HEK293T (cell line): ENCODE data around the gene ENDOD1.
"Not testable (repeated sequence)": the region's sequence is repeated elsewhere in the genome, so short reads cannot be mapped to it uniquely, and the experiment has no call there.

Source experiments
- ARNT ChIP-seq: fragments of 450-650 bp; IDR thresholded peaks from 2 replicates; pipeline ENCODE4 v1.6.1; 2017; ENCODE audit warnings: mild to moderate bottlenecking
- BHLHE40 ChIP-seq: fragments of 450-650 bp; IDR thresholded peaks from 2 replicates; pipeline ENCODE4 v1.6.1; 2016; ENCODE audit warnings: mild to moderate bottlenecking, moderate library complexity, borderline replicate concordance
- CTBP1 ChIP-seq: fragments of 450-650 bp; IDR thresholded peaks from 2 replicates; pipeline ENCODE4 v1.6.1; 2016; ENCODE audit warnings: borderline replicate concordance
- ELF4 ChIP-seq: fragments of 450-650 bp; IDR thresholded peaks from 2 replicates; pipeline ENCODE4 v1.6.1; 2017; ENCODE audit warnings: antibody characterized with exemption
- FOXA1 ChIP-seq: fragments of 450-650 bp; IDR thresholded peaks from 2 replicates; pipeline ENCODE4 v1.6.1; 2016; ENCODE audit warnings: mild to moderate bottlenecking
- FOXK2 ChIP-seq: fragments of 450-650 bp; IDR thresholded peaks from 2 replicates; pipeline ENCODE4 v1.6.1; 2016; ENCODE audit warnings: mild to moderate bottlenecking
- HDGF ChIP-seq: fragments of 450-650 bp; IDR thresholded peaks from 2 replicates; pipeline ENCODE4 v1.6.1; 2017; ENCODE audit warnings: antibody characterized with exemption, borderline replicate concordance
- L3MBTL2 ChIP-seq: fragments of 450-650 bp; conservative IDR thresholded peaks from 2 replicates; pipeline ENCODE4 v1.6.1; 2016; ENCODE audit warnings: mild to moderate bottlenecking
- NFRKB ChIP-seq: fragments of 450-650 bp; IDR thresholded peaks from 2 replicates; pipeline ENCODE4 v1.6.1; 2016; ENCODE audit warnings: mild to moderate bottlenecking, moderate library complexity
- SP1 ChIP-seq: fragments of 450-650 bp; IDR thresholded peaks from 2 replicates; pipeline ENCODE4 v1.6.1; 2017
- TARDBP ChIP-seq: fragments of 450-650 bp; IDR thresholded peaks from 2 replicates; pipeline ENCODE4 v1.6.1; 2016
- ZNF384 ChIP-seq: fragments of 450-650 bp; IDR thresholded peaks from 2 replicates; pipeline ENCODE4 v1.6.1; 2016

DNA sequence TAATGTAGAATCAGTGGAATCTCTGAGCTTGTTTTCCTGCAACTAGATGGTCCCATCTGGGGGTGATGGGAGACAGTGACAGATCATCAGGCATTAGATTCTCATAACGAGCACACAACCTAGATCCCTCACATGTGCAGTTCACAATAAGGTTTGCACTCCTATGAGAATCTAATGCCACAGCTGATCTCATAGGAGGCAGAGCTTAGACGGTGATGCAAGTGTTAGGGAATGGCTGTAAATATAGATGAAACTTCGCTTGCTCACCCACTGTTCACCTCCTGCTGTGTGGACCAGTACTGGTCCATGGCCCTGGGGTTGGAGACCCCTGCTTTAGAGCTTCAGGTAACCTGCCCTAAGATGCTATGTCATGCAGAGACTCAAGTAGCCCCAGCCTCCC lies 21.8 kb downstream of the ENDOD1 start:
- TF ChIP-seq FOXK2, TARDBP, NFRKB, HDGF, SP1, ELF4, FOXA1, ZNF384, ARNT, BHLHE40, L3MBTL2, CTBP1: not testable (repeated sequence)
